Pancreas (tissue), 10 donors: Measurements from ENCODE around the gene IL15. TPM values are rescaled to one million over a fixed set of nuclear protein-coding genes. Genes with fewer than 3 reads are reported as not detected.

Experiments
- ATAC-seq, 4 donors: fragments of 200-7000 bp; cut with Tn5 transposase; one replicate each; pipeline versions ENCODE4 v1.8.0 to v1.9.1; 2020; ENCODE audit warnings: mild to moderate bottlenecking in 4 of 4, moderate library complexity in 4 of 4
- DNase-seq, 6 donors: peaks; one replicate each; pipeline ENCODE4 v3.0.0-alpha.2; 2020
- FAIRE-seq: peaks from 2 replicates; lab custom pipeline; 2012; peaks lifted over from hg19 to GRCh38; lab: Jason Lieb, UNC
- H3K27ac ChIP-seq, 4 donors: fragments of 200-600 bp; sonication (generic); 1 replicate in 3 of 4; 2 replicates in 1 of 4; pipeline versions ENCODE4 v1.5.0 to v1.8.0; 2020
- H3K27me3 ChIP-seq, 4 donors: fragments of 200-600 bp; one replicate each; pipeline ENCODE4 v1.8.0; 2021
- H3K36me3 ChIP-seq, 3 donors: fragments of 200-600 bp; sonication (generic) in 1 of 3; one replicate each; pipeline versions ENCODE4 v1.5.0 to v1.8.0; 2020 to 2021
- H3K4me1 ChIP-seq, 3 donors: fragments of 200-600 bp; one replicate each; pipeline ENCODE4 v1.8.0; 2021
- H3K4me3 ChIP-seq, 4 donors: fragments of 200-600 bp; sonication (generic) in 2 of 4; one replicate each; pipeline versions ENCODE4 v1.5.0 to v1.8.0; 2020 to 2021
- H3K9me3 ChIP-seq, 4 donors: fragments of 200-600 bp; one replicate each; pipeline ENCODE4 v1.8.0; 2021
- CTCF ChIP-seq, 4 donors: fragments of 200-600 bp; sonication (generic) in 3 of 4; IDR thresholded peaks; one replicate each; pipeline versions ENCODE4 v1.5.0 to v1.8.0; 2021; ENCODE audit warnings: antibody characterized with exemption in 4 of 4
- WGBS, 2 donors: extraction: QIAGEN DNeasy Blood & Tissue Kit; methylation state at CpG; one replicate each; pipeline ENCODE4 v1.1.7; 2013; 5-methylcytosine and 5-hydroxymethylcytosine counted together
- intact Hi-C, 3 donors: fragments of 100-400 bp; cut with DNase I; formaldehyde crosslinking; loops; one replicate each; pipeline versions ENCODE4 v1.11.1 to v1.14.2; 2022
- polyA plus RNA-seq, 2 donors: library from polyadenylated mRNA; stranded (reverse); fragments of 200-250 nt; gene quantifications; one replicate each; pipeline ENCODE4 v1.2.3, GENCODE V29; 2013
- total RNA-seq, 6 donors: library from RNA; stranded (reverse); fragmentation: NEBNext Ultra II Directional in 4 of 6; extraction: Animal tissue kit (Norgen Biotek cat#: 25700) in 4 of 6; gene quantifications; one replicate each; pipeline versions ENCODE4 v1.2.1 to v1.2.4, GENCODE V29; 2021 to 2023
- donor health status: healthy with polysubstance abuse.
- donor health status: DM: no; HTN: no; CAD: no; lungs with moderate emphysema.
- donor health status: DM: no; HTN: no; CAD: no.
- donor health status: control.
- donor health status: control.
- donor health status: Bipolar disorder and iron deficiency.
- donor health status: DM: yes; HTN: yes; CAD: no.
- donor health status: DM: no; HTN: no; CAD: no.
- donor health status: DM: no; HTN: no; CAD: no.
- donor health status: DM: yes; HTN: yes; CAD: no.

The IL15 gene
- total and polyA plus RNA-seq, 8 donors: 0.44 to 4.0 (median 2.2) TPM

DNA sequence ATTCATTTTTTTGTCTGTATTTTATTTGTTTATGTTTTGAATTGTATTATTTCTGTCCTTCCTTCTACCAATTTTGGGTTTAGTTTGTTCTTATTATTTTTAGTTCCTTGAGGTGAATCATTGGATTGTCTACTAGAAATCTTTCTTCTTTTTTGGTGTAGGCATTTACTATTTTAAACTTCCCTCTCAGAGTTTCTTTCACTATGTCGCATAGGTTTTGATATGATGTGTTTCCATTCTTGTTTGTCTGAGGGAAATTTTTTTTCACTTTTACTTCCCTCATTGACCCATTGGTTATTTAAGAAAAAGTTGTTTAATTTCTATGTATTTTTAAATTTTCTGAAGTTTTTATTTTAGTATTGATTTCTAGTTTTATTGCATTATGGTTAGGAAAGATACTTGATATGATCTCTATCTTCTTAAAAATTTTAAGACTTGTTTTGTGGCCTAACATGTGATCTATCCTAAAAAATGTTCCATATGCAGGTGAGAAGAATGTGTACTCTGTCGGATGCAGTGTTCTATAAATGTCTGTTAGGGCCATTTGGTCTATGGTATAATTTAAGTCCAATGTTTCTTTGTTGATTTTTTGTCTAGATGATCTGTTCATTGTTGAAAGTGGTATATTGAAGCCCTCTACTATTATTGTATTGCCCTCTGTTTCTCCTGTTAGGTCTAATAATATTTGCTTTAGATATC is 68.8 kb downstream of the IL15 start:
- FAIRE-seq (no peak), ATAC-seq (no peak), DNase-seq (no peak)
- Histone ChIP-seq H3K27ac (no peak overlapping the region), H3K36me3 (no peaks in the 10 kb centered on the region), H3K9me3 (no peaks in the 10 kb centered on the region), H3K4me1 (no peaks in the 10 kb centered on the region), H3K27me3 (no peaks in the 10 kb centered on the region), H3K4me3 (no peak overlapping the region)
- intact Hi-C loops: no loop called here
- no peak for TF ChIP-seq CTCF (IDR thresholded peaks at IDR 0.05)
- WGBS, 2 donors: 91 to 93% methylated on average over 2 of the region's 2 CpGs

DNA sequence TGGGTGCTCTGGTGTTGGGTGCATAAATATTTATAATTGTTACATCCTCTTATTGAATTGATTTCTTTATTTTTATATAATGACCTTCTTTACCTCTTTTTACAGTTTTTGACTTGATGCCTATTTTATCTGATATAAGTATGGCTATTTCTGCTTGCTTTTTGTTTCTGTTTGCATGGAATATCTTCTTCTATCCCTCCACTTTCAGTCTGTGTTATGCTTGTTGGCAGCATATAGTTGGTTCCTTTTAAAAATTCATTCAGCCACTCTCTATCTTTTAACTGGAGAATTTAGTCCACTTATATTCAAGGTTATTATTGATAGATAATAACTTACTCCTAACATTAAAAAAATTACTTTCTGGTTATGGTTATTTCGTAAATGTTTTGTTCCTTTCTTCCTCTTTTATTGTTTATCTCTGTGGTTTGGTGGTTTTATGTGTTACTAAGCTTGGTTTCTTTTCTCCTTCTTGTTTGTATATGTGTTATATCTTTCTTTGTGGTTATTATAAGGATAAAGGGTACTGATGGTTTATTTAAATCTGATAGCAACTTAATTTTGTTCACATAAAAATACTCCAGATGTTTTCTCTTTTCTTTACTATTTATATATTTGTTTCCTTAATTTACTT is 69.5 kb downstream of the IL15 start:
- Histone ChIP-seq H3K4me1 (no peaks in the 10 kb centered on the region), H3K36me3 (no peaks in the 10 kb centered on the region), H3K9me3 (no peaks in the 10 kb centered on the region), H3K27ac (no peak overlapping the region), H3K4me3 (no peak overlapping the region), H3K27me3 (no peaks in the 10 kb centered on the region)
- no peak for TF ChIP-seq CTCF (IDR thresholded peaks at IDR 0.05)
- FAIRE-seq (peak; percentile 26), DNase-seq (no peak), ATAC-seq (no peak)
- intact Hi-C loops: no loop called here
- WGBS, 2 donors: 78 to 86% methylated on average over 1 of the region's 1 CpG

DNA sequence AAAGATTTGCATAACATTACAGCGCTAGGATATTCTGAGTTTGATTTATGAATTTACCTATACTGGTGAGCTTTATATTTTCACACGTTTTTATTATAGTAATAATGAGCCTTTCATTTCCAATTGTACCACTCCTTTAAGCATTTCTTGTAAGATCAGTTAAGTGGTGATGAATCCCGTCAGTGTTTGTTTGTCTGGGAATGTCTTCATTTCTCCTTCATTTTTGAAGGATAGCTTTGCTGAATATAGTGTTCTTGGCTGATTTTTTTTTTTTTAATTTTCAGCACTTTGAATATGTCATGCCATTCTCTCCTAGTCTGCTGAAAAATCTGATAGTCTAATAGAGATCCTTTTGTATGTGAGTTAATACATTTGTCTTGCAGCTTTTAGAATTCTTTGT is 70.1 kb downstream of the IL15 start:
- DNase-seq (no peak), ATAC-seq (no peak), FAIRE-seq (no peak)
- Histone ChIP-seq H3K4me3 (no peak overlapping the region), H3K9me3 (no peaks in the 10 kb centered on the region), H3K27ac (no peak overlapping the region), H3K27me3 (no peaks in the 10 kb centered on the region), H3K36me3 (no peaks in the 10 kb centered on the region), H3K4me1 (no peaks in the 10 kb centered on the region)
- 74 to 83% methylated on average over 3 of the region's 3 CpGs for WGBS, 2 donors
- intact Hi-C loops: no loop called here
- no peak for TF ChIP-seq CTCF (IDR thresholded peaks at IDR 0.05)

DNA sequence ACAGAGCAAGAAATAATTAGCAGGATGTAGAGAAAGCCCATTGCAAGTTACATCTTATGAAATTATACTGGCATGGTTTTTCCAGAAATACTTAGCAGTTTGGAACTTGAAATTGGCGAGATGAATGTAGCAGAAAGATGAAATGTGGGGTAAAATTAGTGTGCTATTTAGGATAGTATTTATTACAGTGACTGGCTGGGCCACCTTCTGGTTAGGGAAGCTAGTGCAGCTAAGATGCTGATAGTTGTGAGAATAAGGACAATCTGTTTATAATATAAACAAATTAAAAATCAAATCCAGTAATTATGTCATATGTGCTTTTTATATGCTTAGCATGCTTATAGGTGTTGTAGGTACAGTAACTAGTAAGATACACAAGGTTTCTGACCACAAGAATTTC is 74.8 kb downstream of the IL15 start:
- peak in 2 of 4 donors; percentile 30 to 41 for TF ChIP-seq CTCF (IDR thresholded peaks at IDR 0.05)
- intact Hi-C loops: no loop called here
- Histone ChIP-seq H3K4me3 (no peak overlapping the region), H3K4me1 (no peaks in the 10 kb centered on the region), H3K27ac (no peak overlapping the region), H3K9me3 (no peaks in the 10 kb centered on the region), H3K27me3 (no peaks in the 10 kb centered on the region), H3K36me3 (no peaks in the 10 kb centered on the region)
- no peak for DNase-seq
- no peak for FAIRE-seq
- 48 to 63% methylated on average over 1 of the region's 1 CpG for WGBS, 2 donors
- ATAC-seq: peak in 3 of 4 donors; percentile 40 to 48 (median 46)

DNA sequence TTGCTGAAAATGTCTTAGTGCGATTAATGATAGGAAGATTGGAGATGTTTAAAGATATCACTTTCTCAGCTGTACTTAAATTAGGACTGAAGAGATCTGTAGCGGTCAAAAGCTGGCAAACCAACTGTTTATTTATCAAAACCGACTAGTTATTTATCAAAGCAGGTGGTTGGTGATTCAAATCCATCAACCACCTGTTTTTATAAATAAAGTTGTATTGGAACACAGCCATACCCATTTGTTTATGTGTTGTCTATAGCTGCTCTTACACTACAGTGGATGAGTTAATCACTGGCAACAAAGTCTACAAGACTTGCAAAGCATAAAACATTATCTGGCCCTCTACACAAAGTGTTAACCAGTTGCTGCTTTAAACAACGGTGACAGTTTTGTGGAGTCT is 76.8 kb downstream of the IL15 start:
- H3K4me1 ChIP-seq: no peaks in the 10 kb centered on the region
- intact Hi-C loops: no loop called here
- no peak overlapping the region for H3K27ac ChIP-seq
- no peak for DNase-seq
- no peaks in the 10 kb centered on the region for H3K36me3 ChIP-seq
- no peak for FAIRE-seq
- no peak for TF ChIP-seq CTCF (IDR thresholded peaks at IDR 0.05)
- WGBS, 2 donors: 72 to 81% methylated on average over 4 of the region's 4 CpGs
- no peaks in the 10 kb centered on the region for H3K9me3 ChIP-seq
- H3K4me3 ChIP-seq: no peak overlapping the region
- ATAC-seq: no peak
- no peaks in the 10 kb centered on the region for H3K27me3 ChIP-seq
